Hepatocyte (in vitro differentiated cells): ENCODE results near the gene PACS1. TPM values are rescaled to one million over a fixed set of nuclear protein-coding genes. Genes with fewer than 3 reads are reported as not detected.
A peak's percentile ranks its signal among the peaks of the same experiment; 100 is the strongest.

Experiments
- DNase-seq: peaks from one replicate; pipeline ENCODE4 v3.0.0-alpha.2; 2016; ENCODE audit warnings: low spot score
- H2AFZ ChIP-seq: fragments of 200-600 bp; sonication (generic); 2 replicates; pipeline ENCODE4 v1.6.0; 2016; ENCODE audit warnings: antibody characterized with exemption, mild to moderate bottlenecking
- H3K27ac ChIP-seq: fragments of 200-600 bp; sonication (generic); 2 replicates; pipeline ENCODE4 v1.5.1; 2016; ENCODE audit warnings: mild to moderate bottlenecking
- H3K27me3 ChIP-seq: fragments of 200-600 bp; sonication (generic); 2 replicates; pipeline ENCODE4 v1.6.1; 2016
- H3K36me3 ChIP-seq: fragments of 200-600 bp; sonication (generic); replicated peaks from 2 replicates; pipeline ENCODE4 v1.5.1; 2016; ENCODE audit warnings: low read depth; ENCODE audit not compliant: insufficient read depth
- H3K4me1 ChIP-seq: fragments of 200-600 bp; sonication (generic); 2 replicates; pipeline ENCODE4 v1.5.1; 2016; ENCODE audit warnings: mild to moderate bottlenecking, moderate library complexity; ENCODE audit not compliant: insufficient read depth
- H3K4me2 ChIP-seq: fragments of 200-600 bp; sonication (generic); 2 replicates; pipeline ENCODE4 v1.6.0; 2016
- H3K4me3 ChIP-seq: fragments of 200-600 bp; sonication (generic); 2 replicates; pipeline ENCODE4 v1.5.1; 2016; ENCODE audit warnings: mild to moderate bottlenecking
- H3K79me2 ChIP-seq: fragments of 200-600 bp; sonication (generic); 2 replicates; pipeline ENCODE4 v1.6.0; 2017; ENCODE audit warnings: mild to moderate bottlenecking
- H3K9me2 ChIP-seq: fragments of 200-600 bp; sonication (generic); replicated peaks from 2 replicates; pipeline ENCODE4 v1.6.0; 2017; ENCODE audit warnings: mild to moderate bottlenecking; ENCODE audit not compliant: insufficient read depth
- H3K9me3 ChIP-seq: fragments of 200-600 bp; sonication (generic); 2 replicates; pipeline ENCODE4 v1.5.1; 2016; ENCODE audit warnings: low read depth, mild to moderate bottlenecking
- H4K20me1 ChIP-seq: fragments of 200-600 bp; sonication (generic); 2 replicates; pipeline ENCODE4 v1.6.0; 2016; ENCODE audit warnings: mild to moderate bottlenecking; ENCODE audit not compliant: insufficient read depth, poor library complexity, severe bottlenecking
- CTCF ChIP-seq: fragments of 200-600 bp; sonication (generic); IDR thresholded peaks from 2 replicates; pipeline ENCODE4 v1.5.1; 2016; ENCODE audit warnings: antibody characterized with exemption, mild to moderate bottlenecking; ENCODE audit not compliant: poor library complexity
- EZH2 ChIP-seq: fragments of 200-600 bp; sonication (generic); IDR thresholded peaks from 2 replicates; pipeline ENCODE4 v1.6.1; 2016; ENCODE audit warnings: antibody characterized with exemption, mild to moderate bottlenecking, borderline replicate concordance
- EZH2phosphoT487 ChIP-seq: fragments of 200-600 bp; sonication (generic); IDR thresholded peaks from one replicate; pipeline ENCODE4 v1.6.1; 2018; ENCODE audit warnings: antibody characterized with exemption, mild to moderate bottlenecking, low read depth, moderate library complexity; ENCODE audit not compliant: unreplicated experiment, severe bottlenecking
- WGBS: methylation state at CpG from one replicate; pipeline ENCODE4 v1.1.6; 2016; ENCODE audit warnings: low lambda C conversion rate; ENCODE audit errors: missing lambda C conversion rate; 5-methylcytosine and 5-hydroxymethylcytosine counted together
- polyA plus RNA-seq: library from polyadenylated mRNA; unstranded; fragments of >200 nt; fragmentation: Nextera tagmentation; extraction: Ambion mirVana; gene quantifications from 2 replicates; pipeline ENCODE4 v1.2.1, GENCODE V29; 2016
- total RNA-seq: library from RNA; depleted of rRNA; stranded (reverse); fragments of >200 nt; gene quantifications from 2 replicates; pipeline ENCODE4 v1.2.3, GENCODE V29; 2014

Gene PACS1
- total and polyA plus RNA-seq, 2 experiments from 2014 or later = 28.2 to 71.5 TPM

GRCh38 chr11:66277471-66278362, 207.6 kb downstream of the PACS1 start, which contains the start of gene CNIH2:
Gene CNIH2 (plus strand): TSS chr11:66278175. CDS start chr11:66278457, 282 bp downstream.
- H2AFZ ChIP-seq = no peak within 1 kb of the TSS
- H3K9me3 ChIP-seq = no peaks in the 10 kb centered on the region
- peaks cover 3% of the 10 kb centered on the region for H4K20me1 ChIP-seq
- WGBS = 14% methylated on average over 19 of the region's 84 CpGs
- peak; percentile 68 for DNase-seq
- no peaks in the 10 kb centered on the region for H3K9me2 ChIP-seq
- peak within 1 kb of the TSS; percentile 94 for H3K4me2 ChIP-seq
- H3K4me3 ChIP-seq = peak within 1 kb of the TSS; percentile 27
- H3K79me2 ChIP-seq = no peaks in the 10 kb centered on the region
- no peaks in the 10 kb centered on the region for H3K27me3 ChIP-seq
- no peaks in the 10 kb centered on the region for H3K36me3 ChIP-seq
- TF ChIP-seq EZH2phosphoT487 = no peak
- TF ChIP-seq EZH2 = no peak
- no peak for TF ChIP-seq CTCF
- no peak within 1 kb of the TSS for H3K27ac ChIP-seq
- peaks cover 9% of the 10 kb centered on the region for H3K4me1 ChIP-seq

- Histone ChIP-seq H3K9me2 (no peaks in the 10 kb centered on the region), H2AFZ (no peak overlapping the region), H3K9me3 (no peaks in the 10 kb centered on the region), H3K4me2 (peak overlapping the region; percentile 80), H4K20me1 (peaks cover 3% of the 10 kb centered on the region), H3K36me3 (no peaks in the 10 kb centered on the region), H3K79me2 (no peaks in the 10 kb centered on the region), H3K4me1 (peaks cover 9% of the 10 kb centered on the region), H3K27me3 (no peaks in the 10 kb centered on the region), H3K4me3 (no peak overlapping the region), H3K27ac (no peak overlapping the region)
- 3% methylated on average over 23 of the region's 45 CpGs for WGBS
- no peak for TF ChIP-seq CTCF
- no peak for TF ChIP-seq EZH2phosphoT487
- no peak for TF ChIP-seq EZH2
- no peak for DNase-seq
These were observed 208.5 kb downstream of the PACS1 start for GRCh38 chr11:66278363-66279091.

- Histone ChIP-seq H4K20me1 (peaks cover 3% of the 10 kb centered on the region), H3K27ac (no peak overlapping the region), H3K9me2 (no peaks in the 10 kb centered on the region), H3K4me3 (no peak overlapping the region), H2AFZ (no peak overlapping the region), H3K4me2 (no peak overlapping the region), H3K27me3 (no peaks in the 10 kb centered on the region), H3K9me3 (no peaks in the 10 kb centered on the region), H3K36me3 (no peaks in the 10 kb centered on the region), H3K79me2 (no peaks in the 10 kb centered on the region), H3K4me1 (peaks cover 9% of the 10 kb centered on the region)
- DNase-seq = no peak
- TF ChIP-seq EZH2phosphoT487 = no peak
- TF ChIP-seq EZH2 = no peak
- TF ChIP-seq CTCF = no peak
- WGBS = 59% methylated on average over 8 of the region's 15 CpGs
These were observed 209.1 kb downstream of the PACS1 start for GRCh38 chr11:66279092-66279734.
